ENCODE results near the gene PTPN2.
"Not testable (repeated sequence)": the region's sequence is repeated elsewhere in the genome, so short reads cannot be mapped to it uniquely, and the experiment has no call there.

PTPN2 gene

DNA sequence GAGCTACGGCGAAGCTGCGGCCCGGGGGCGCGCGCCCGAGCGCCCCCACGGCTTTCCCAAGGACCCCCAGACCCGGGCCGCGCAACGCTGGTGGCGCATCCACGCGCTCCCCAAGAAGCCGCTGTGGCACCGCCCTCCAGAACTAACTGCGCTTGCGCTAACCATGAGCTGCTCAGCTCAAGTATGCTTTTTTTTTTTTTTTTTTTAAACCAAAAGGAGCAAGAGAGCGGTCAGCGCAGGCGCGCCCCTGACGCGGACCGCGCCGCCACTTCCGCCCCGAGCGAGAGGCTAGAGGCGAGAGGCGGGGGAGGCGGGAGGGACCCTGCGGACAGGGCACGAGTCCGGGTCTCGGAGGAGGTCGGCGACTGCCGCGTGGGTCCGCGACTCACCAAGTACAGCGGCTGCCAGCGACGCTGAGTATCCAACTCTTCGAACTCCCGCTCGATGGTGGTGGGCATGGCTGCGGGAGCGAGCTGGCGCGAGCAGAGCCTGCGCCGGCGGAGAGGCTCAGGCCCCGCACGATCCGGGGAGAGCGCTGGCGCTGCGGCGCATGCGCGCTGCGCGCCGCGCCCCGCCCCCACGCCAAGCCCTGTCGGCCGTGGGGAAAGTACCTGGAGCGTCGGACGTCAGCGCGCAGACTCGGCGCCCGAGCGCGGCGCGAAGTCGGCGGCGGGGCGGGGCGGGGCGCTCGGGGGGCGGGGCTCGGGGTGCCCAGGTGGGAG lies at the start of gene PTPN2:
Gene PTPN2 (minus strand): TSS at position 554 of the 722 bp plus-strand sequence. CDS start 96 bp downstream, at position 458.
- DNase-seq = peak; percentile 43 to 96 (median 86)

DNA sequence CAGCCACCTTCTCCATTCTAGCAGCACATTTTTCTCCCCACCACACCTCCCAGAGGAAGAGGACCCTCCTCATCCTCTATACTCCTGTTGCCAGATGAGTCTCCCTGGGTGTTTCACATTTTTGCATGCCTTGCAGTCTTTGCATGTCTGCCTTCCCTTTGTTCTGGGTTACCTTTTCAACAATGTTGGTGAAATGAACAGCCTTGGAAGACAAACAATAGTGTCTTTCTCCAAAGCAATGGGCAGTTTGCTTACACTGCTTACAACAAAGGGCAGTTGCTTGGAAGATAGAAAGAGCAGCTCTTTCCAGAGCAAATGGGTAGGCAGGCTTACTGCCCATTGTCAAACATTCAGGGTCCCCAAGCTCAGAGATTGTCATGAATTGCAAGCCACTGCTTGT lies 49.3 kb upstream of the PTPN2 start:
- DNase-seq = no peak

- DNase-seq = no peak
These were observed 46.9 kb upstream of the PTPN2 start for GRCh38 chr18:12930908-12931307.

DNA sequence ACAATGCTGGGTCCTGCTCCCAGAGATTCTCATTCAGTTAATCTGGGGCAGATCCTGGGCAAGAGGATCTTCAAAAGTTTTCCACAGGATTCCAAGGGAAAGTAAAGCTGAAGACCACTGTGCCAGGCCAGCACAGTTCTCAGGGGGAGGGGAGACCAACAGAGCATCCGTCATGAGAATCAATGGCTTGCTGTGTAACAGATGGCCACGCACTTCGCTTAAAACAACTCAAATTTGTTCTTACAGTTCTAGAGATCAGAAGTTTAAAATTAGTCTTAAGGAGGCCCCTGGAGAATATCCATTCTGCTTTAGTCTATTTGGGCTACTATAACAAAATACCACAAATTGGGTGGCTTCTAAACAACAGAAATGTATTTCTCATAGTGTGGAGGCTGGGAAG lies 46.3 kb upstream of the PTPN2 start:
- no peak for DNase-seq

GRCh38 chr18:12929477-12930083 lies 45.5 kb upstream of the PTPN2 start:
- no peak for DNase-seq

GRCh38 chr18:12928641-12929040 lies 44.6 kb upstream of the PTPN2 start:
- no peak for DNase-seq

DNA sequence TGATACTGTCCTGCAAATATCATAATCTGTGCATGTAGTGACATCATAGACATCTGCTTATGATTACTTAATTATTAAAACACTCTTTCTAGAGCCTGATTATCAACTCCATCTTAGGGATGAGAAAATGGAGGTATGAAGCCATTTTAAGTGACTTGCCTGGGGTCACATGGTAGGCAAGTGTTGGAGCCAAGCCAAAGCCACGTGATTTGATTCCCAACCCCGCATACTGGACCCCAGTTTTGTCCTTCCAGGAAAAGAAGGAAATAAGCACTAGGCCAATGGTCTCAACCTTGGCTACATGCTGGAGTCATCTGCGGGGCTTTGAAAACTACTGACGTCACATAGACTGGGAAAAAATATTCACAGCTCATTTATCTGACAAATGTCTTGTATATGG lies 44.2 kb upstream of the PTPN2 start:
- DNase-seq = no peak

- DNase-seq = no peak
These were observed 40.6 kb upstream of the PTPN2 start for GRCh38 chr18:12924616-12925015.

- DNase-seq = no peak
These were observed 38.2 kb upstream of the PTPN2 start for GRCh38 chr18:12922266-12922665.

DNA sequence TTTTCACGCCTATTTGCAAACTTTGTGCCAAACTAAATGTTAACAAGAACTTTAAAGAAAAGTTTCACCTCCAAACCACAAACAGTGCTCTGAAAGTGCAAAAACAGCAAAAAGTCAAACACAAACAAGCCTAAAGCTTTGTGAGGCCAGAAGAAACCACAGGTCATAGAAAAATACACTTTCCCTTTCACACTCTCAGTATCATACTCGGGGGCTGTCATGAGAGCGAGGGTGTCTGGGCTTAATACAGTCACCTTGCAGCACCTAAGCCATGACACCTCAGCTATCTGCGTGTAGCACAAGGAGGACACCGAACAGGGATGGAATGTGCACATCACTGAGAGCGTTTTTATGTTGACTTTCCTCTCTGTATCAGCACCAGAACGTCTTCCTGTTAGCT lies 37.1 kb upstream of the PTPN2 start:
- no peak for DNase-seq

GRCh38 chr18:12911929-12912703 lies 28.1 kb upstream of the PTPN2 start:
- no peak for DNase-seq

GRCh38 chr18:12911025-12911928 lies 27.2 kb upstream of the PTPN2 start:
- DNase-seq = peak in 1 of 56 donors; percentile 8

DNA sequence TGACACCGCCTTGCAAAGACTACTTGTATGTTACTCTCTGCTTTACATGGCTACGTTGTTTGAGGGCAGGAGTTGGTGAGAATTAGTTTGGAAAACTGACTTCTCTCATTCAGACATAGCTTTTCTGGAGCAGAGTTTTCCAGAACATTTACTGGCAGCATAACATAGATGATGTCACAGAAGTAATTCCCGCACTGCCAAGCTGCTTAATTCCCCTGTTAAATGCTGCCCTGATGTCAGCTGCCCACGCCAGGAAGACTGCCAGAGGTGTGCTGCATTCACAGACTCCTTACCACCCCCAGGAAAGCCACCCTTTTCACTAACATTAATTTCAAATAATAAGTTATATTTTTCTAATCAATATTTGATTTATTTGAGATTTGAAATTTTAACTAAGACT lies 24.7 kb upstream of the PTPN2 start:
- no peak for DNase-seq

DNA sequence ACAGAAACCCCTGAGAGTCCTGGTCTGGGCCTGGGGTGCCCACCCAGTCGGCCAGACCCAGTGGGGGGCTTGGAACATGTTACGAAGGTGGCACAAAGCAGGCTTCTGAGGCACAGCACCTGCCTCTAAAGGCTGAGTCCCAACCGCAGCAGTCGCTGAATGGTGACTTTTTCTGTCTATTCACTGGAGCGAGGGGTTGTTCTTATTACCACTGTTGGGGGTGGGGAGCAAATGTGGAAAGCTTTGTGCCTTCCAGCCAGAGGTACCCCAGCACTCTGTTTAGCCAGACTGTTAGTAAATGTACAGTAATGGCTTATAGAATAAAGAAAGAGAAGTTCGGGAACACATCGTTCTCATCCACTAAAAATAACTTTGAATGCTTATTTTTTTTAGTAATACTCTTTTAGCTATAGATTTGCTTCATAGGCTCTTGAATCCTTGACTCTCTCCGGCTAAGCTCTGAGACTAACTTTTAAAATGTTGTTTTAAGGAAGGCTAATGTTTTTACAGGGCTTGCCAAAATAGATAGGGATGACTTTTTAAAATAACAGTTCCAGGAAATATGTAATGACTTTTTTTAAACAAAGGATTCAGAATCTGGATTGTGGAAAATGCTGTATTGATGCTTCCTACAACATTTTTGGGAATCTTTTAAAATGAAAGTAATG lies 23.4 kb upstream of the PTPN2 start:
- no peak for DNase-seq

GRCh38 chr18:12906773-12907172 lies 22.7 kb upstream of the PTPN2 start:
- no peak for DNase-seq

DNA sequence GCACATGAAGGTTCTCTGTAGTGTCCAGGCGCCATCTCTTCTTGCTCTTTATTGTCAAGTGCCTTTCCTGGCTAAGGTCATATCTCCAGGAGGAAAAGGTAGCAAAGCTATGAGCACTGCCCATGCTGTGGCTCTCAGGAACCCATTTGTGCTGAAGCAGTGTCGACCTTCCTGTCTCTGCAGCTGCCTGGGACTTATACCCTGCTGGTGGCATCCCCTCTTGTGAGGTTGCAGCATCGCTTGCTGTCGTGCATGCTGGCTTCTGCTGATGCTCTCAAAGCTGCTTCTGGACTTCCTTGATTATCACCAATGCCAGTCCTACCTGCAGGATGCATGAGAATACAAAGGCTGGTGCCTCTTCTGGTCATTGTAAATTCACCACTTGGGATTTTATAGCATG lies 22.1 kb upstream of the PTPN2 start:
- DNase-seq = no peak

DNA sequence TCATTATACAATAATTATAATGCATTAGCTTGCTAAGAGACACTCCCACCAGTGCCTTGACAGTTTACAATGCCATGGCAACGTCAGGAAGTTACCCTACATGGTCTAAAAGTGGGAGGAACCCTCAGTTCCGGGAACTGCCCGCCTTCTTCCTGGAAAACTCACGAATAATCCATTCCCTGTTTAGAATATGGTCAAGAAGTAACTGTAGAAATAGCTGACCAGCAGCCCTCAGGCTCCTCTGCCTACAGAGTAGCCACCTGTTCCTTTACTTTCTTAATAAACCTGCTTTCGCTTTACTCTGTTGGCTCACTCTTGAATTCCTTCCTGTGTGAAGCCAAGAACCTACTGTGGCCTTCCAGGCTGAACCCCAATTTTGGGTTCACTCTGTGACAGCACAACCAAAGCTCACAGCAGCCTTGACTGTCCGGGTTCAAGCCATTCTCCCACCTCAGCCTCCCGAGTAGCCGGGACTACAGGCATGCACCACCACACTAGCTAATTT lies 20.0 kb upstream of the PTPN2 start:
- no peak for DNase-seq

DNA sequence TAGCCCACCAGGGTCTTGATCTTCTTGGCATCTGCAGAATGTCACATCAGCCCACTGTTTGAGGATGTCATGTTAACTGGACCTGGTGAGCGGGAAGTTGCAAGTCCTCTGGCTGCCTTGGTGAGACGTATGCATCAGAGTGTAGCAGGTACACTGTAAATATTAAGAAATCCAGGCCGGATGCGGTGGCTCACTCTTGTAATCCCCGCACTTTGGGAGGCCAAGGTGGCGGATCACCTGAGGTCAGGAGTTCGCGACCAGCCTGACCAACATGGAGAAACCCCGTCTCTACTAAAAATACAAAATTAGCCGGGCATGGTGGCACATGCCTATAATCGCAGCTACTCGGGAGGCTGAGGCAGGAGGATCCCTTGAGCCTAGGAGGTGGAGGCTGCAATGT lies 17.2 kb upstream of the PTPN2 start:
- DNase-seq = not testable (repeated sequence)

DNA sequence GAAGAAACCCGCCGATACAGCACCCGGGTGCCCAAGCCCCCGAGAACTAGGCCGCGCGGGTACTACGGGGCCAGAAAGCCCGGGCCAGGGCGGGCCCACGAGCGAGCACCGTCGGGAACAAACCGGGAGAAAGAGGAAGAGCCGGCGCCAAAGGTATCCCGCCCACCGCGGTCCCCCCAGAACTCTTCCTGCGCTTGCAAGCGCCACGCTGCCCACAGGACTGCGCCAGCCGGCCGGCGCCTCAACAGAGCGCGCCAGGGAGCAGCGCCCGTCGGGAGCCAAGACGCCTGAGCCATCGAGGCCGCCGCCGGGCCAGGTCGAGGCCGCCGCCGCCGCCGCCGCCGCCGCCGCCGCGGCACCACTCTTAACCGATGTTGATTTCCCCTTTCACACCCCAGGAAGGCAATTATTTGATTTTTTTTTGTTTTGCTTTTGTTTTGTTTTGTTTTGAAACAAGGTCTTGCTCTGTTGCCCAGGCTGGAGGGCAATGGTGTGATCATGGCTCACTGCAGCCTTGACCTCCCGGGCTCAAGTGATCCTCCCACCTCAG lies 12.8 kb upstream of the PTPN2 start:
- not testable (repeated sequence) for DNase-seq

GRCh38 chr18:12895626-12896025 lies 11.6 kb upstream of the PTPN2 start:
- no peak for DNase-seq
